ENCODE results near the gene GPR146.

Gene GPR146

DNA sequence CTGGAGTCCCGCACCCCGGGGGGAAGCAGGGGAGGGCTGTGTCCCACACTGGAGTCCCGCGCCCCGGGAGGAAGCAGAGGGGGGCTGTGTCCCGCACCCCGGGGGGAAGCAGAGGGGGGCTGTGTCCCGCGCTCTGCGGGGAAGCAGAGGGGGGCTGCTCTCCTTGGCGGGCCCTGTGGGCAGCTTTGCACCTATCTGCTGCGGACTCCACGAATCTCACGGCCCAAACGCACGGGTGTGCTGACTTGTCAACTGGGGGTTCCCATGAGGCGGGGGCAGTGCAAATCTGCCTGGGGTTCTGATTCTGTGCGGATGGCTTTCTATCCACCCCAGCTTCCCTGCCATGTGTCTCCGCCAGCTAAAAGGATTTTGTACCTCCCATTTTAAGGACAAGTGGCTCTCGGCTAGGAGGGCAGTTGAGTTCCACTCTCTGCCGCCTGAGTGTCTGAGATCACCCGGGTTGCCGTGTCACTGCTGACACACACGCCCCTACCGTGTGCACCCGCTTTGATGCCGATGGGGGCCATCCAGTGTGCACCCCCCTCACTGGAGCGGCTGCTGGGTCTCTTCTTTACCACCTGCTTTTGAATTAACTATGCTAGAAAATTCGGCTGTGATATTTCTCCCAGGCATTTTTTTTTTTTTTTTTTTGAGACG, 64.0 kb downstream of the GPR146 start:
- Histone ChIP-seq H3K79me2 (peaks cover 43% of the 10 kb centered on the region), H3K36me3 (ENCODE audit: control insufficient read depth, insufficient read depth, low read length) (no peaks in the 10 kb centered on the region), H3K4me3 (ENCODE audit: low read depth, low read length) (no peak overlapping the region), H3K4me2 (ENCODE audit: low read length) (no peak overlapping the region), H3K27me3 (ENCODE audit: control insufficient read depth, insufficient read depth, low read length) (no peaks in the 10 kb centered on the region), H2AFZ (no peak overlapping the region), H3K4me1 (no peaks in the 10 kb centered on the region), H3K9ac (no peak overlapping the region), H3K27ac (no peak overlapping the region), H3K9me3 (ENCODE audit: control insufficient read depth, low read length) (no peaks in the 10 kb centered on the region)
- TF ChIP-seq, protein P1, sequence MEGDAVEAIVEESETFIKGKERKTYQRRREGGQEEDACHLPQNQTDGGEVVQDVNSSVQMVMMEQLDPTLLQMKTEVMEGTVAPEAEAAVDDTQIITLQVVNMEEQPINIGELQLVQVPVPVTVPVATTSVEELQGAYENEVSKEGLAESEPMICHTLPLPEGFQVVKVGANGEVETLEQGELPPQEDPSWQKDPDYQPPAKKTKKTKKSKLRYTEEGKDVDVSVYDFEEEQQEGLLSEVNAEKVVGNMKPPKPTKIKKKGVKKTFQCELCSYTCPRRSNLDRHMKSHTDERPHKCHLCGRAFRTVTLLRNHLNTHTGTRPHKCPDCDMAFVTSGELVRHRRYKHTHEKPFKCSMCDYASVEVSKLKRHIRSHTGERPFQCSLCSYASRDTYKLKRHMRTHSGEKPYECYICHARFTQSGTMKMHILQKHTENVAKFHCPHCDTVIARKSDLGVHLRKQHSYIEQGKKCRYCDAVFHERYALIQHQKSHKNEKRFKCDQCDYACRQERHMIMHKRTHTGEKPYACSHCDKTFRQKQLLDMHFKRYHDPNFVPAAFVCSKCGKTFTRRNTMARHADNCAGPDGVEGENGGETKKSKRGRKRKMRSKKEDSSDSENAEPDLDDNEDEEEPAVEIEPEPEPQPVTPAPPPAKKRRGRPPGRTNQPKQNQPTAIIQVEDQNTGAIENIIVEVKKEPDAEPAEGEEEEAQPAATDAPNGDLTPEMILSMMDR (IDR thresholded peaks at IDR 0.05) = no peak

Data from parathyroid adenoma (tissue), 2 donors.